GM21367 (cell line): ENCODE measurements around the gene CEP164.
"Not testable (repeated sequence)": the region's sequence is repeated elsewhere in the genome, so short reads cannot be mapped to it uniquely, and the experiment has no call there.

ENCODE experiments used
- ATAC-seq: cut with Tn5 transposase; IDR thresholded peaks from one replicate; pipeline ENCODE4 v1.9.1; 2021; ENCODE audit not compliant: unreplicated experiment

The CEP164 gene

DNA sequence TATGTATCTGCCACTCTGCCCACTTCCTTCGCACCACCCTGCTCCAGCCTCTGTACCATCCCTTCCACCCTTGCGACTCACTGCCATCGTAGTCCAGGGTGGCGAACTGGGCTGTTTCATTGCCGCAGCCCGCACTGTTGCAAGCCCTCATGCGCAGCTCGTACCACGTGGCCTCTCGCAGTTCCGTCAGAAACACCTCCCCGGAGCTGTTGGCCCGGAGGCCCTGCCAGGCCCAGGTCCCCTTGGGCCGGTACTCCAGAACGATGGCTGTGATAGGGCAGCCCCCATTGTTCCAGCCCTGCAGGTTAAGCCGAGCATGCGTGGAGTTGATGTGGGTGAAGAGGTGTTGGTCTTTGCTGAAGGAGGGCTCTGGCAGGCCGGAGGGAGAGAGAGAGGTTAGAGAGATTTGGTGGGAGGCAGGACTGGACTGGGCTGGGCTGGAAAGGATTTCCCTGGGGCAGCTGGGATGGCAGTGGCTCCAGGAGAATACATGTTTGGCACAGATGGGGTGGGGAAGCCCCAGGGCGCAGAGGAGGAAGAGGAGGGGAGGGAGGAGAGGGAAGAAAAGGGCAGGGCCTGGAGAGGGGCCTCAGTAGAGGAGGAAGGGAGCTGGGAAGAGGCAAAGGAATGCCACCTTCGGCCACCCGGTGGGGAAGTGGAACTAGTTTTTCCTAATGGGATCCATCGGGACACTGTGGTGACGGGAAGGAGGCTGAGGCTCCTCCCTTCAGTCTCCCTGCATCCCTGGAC lies 109.6 kb downstream of the CEP164 start:
- no peak for ATAC-seq

GRCh38 chr11:117437791-117438130 lies 110.1 kb downstream of the CEP164 start:
- no peak for ATAC-seq

GRCh38 chr11:117438371-117439000 lies 110.8 kb downstream of the CEP164 start:
- no peak for ATAC-seq

DNA sequence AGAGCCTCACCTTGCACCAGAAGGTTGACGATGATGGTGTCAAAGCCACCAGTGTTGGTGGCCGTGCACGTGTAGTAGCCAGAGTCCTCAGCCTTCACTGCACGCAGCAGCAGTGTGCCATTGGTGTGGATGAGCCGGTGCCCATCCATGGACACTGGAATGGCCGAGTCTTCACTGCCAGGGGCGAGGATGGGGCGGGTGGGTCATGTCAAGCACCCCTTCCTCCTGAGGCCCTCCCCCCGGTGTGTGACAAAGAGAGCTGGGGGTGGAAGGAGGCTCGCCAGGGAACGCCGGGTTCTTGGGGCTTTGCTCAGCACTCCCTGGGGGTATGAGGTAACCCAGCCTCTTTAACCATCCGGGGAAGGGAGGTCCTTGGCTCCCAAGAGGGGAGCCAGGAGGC lies 111.6 kb downstream of the CEP164 start:
- no peak for ATAC-seq

GRCh38 chr11:117440258-117440657 lies 112.6 kb downstream of the CEP164 start:
- no peak for ATAC-seq

DNA sequence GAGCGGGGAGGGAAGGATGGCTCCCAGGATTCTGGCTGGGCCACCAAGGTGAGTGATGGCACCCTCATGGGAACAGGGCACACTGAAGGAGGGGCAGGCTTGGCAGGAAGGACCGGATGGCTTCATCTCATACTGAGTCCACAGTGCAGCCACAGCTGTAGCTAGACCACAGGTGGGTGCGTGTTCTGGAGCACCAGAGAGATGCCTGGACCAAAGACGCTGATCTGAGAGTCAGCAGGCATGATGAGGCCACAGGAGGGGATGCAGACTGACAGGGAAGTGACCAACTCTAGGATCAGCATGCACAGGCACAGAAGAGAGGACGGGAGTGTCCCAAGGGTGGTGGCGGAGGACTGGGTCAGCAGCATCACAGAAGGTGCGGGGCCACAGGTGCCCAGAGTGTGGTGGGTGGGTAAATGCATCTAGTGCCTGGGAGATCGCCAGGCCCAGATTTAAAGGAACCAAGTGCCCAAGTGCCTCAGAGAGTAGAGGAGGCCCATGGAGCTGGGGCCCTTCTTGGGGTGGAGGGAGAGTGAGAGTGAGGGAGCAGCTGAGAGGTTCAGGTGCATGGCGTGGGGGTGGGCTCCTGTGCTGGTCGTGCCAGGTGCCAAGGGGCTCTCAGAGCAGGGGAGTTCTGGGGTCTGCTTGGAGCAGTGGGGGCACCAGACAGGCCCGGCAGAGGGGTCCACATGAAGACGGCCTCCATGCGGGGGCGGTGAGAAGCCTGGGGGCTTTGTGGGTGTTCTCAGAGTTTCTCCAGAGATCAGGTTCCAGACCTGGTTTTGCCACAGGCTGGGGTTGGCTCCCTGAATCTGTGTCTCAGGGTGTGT lies 113.7 kb downstream of the CEP164 start:
- ATAC-seq = no peak

DNA sequence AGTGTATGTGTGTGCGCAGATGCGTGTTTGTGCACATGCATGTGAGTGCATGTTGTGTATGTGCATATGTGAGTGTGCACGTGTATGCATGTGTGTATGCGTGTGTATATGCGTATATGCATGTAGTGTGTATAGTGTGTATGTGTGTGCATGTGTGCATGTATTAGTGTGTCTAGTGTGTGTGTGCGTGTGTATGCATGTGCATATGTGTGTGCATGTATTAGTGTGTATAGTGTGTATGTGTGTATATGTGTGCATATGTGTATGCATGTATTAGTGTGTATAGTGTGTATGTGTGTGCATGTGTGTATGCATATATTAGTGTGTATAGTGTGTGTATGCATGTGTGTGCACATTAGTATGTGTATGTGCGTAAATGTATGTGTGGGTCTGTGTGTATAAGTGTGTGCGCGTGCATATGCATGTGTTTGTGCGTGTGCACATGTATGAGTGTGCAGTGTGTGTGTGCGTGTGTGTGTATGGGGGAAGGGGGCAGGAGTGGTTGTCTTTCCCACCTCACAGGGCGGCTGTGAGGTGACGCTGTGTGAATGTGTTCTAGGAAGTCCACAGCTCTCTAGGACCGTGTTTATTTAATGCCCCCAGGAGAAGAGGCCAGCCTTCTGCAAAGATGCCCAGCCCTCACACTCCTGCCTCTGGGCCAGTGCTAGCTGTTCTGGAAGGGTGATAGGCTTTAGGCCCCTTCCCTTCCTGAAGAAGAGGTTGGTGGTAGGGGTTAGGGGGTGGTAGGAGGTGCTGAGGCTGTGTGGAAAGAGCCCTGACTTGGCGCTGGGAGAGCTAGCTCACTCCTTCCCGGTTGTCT lies 114.6 kb downstream of the CEP164 start:
- ATAC-seq = no peak

- ATAC-seq = no peak
Observed at GRCh38 chr11:117442869-117443239, 115.2 kb downstream of the CEP164 start.

- no peak for ATAC-seq
Observed at GRCh38 chr11:117443266-117444186, 115.9 kb downstream of the CEP164 start.

- no peak for ATAC-seq
Observed at GRCh38 chr11:117444256-117444655, 116.6 kb downstream of the CEP164 start.

DNA sequence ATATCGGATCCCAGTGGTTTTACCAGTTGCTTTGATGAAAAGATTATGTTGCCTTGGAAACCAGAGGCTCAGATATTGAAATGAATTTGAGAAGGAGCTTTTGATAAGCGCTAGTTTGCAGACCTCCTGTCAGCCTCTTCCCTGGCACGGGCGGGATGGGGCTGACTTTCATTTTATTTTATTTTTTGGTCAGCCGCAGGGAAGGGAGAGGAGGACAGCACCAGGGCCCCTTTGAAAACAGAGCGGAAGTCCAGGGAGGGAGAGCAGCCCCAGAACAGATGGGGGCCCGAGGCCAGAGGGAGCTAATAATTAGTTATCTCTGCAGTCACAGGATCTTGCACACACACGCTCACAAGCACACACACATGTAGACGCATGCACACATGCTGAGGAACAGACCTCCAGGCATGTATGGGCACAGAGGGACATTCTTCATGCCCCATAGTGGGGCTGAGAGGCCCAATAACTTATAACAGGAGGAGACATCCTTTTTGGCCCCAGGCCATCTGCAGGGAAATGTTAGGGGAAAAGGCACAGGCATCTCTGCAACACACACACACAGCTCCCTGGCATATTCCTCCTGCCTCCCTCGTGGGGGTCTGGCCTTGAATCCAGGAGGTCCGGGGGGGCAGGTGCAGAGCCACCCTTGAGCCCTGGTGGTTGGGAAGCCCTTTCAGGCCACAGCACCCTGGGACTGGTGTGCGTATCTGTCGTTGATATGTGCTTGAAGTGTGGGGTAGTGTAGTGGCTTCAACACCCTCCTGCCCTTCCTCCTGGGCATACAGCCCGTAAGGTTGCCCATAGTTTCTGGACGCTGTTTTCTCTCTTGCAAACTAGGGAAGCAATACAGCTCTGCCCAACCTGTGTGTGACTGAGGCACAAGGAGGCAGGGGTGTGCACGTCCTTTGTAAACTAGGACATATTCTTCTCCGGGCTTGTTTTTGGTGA lies 117.3 kb downstream of the CEP164 start:
- ATAC-seq = no peak

DNA sequence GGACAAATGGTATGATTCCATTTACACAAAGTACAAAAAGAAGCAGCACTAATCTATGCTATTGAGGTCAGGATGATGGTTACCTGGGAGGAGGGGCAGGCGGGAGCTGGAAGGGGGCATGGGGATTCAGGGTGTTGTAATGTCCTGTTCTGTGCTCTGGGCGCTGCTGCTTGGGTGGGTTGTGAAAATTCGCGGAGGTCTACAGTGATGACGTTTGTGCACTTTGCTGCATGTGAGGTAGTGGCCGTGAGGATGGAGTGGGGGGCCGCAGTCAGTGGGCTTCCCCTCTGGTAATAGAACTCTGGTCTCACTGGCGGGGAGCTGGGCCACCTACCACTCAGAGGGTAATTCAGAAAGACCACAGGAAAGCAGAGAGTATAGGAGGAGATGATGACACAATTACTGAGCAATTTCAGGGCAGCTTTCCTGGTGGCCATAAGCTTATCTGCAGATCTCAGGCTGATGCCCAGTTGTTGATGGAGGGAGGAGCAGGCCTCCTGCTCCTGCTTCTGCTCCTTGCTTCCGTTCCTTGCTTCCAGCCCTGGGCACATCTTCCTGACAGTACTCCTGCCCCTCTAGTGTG lies 121.5 kb downstream of the CEP164 start:
- no peak for ATAC-seq

- ATAC-seq = no peak
Observed at GRCh38 chr11:117453886-117454563, 126.4 kb downstream of the CEP164 start.

DNA sequence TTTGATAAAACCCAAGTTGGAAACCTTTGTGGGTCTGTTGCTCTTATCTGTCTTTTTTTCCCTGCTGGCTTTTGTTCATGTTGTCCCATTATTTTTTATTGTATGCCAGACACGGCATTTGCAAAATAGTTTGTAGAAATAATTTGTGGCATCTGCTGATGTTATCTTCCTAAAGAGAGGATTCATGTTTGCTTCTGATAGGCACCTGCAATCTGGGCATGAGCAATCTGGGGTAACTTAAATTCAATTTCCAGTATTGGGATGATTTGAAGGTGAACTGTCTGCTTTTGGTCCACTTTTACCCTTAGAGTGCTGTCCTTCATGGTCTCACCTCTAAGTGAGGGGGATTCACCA lies 126.9 kb downstream of the CEP164 start:
- no peak for ATAC-seq

GRCh38 chr11:117456027-117456720 lies 128.5 kb downstream of the CEP164 start:
- peak; percentile 48 for ATAC-seq

- not testable (repeated sequence) for ATAC-seq
Observed at GRCh38 chr11:117456721-117457029, 129.0 kb downstream of the CEP164 start.

DNA sequence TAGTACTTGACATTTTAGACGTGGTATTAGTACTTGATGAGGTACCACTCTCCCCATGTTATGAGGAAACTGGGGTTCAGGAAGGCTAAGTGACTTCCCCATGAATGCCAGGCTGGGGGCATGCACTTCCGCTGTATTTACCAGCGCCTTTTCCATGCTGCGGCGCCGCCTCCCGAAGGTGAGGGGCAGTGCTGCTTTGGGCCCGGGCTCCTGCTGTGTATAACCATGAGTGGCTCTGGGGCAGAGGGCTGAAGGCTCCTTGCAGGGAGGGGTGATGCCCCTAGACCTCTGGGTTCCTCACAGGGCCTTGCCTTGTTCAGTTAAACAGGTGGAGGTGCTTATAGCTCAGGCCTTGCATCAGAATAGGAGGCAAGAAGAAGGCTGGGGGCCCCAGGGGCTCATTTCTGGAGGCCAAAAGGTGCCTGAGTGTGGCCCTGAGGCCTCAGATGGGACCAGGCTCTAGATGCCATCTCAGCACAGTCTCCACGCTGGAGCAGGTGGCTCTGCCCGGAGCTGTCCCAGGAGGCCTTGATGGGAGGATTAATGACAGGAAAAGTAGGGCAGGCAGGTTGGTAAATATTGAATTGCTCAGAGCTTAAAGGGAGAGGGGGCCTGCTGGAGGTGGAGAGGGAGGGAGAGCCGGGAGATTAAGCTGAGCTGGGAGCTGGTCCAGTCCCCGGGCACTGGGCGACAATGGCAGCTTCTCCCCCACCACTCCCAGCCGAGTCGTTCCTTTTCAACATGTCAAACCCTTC lies 129.6 kb downstream of the CEP164 start:
- no peak for ATAC-seq
